ENCODE data around the gene TTLL9. TPM values are rescaled to one million over a fixed set of nuclear protein-coding genes. Genes with fewer than 3 reads are reported as not detected.

The TTLL9 gene
- total and polyA plus RNA-seq, 2 of the 13 experiments (the other 11 are each of a cell fraction or from before 2014, with no cell fraction given), result not detected

DNA sequence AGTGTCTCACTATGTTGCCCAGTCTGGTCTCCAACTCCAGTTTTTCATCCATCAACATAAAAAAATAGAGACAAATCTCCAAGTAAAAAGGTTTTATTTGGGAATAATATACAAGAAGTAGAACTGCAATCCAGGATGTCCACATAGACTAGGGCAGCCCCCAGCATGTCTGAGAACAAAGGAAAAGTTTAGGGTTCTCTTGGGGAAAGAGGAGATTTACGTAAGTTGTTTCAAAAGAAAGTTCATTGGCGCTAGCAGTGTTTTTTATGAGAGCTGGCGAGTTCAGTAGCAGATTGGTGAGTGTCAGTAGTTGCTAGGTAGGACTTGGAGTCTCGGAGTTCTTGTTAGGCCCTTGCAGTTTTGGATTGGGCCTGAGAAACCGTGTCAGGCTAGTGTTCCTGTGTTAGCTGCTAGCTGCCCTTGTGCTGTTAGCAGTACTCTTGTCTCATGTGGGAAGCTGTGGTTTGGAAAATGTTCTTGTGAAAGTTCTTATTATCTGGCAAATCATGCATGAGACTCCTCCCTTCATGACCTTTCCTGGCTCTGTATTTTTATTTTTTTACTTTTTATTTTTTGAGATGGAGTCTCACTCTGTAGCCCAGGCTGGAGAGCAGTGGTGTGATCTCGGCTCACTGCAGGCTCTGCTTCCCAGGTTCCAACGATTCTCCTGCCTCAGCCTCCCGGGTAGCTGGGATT, 24.7 kb downstream of the TTLL9 start (continued):
- TF ChIP-seq, protein P1, sequence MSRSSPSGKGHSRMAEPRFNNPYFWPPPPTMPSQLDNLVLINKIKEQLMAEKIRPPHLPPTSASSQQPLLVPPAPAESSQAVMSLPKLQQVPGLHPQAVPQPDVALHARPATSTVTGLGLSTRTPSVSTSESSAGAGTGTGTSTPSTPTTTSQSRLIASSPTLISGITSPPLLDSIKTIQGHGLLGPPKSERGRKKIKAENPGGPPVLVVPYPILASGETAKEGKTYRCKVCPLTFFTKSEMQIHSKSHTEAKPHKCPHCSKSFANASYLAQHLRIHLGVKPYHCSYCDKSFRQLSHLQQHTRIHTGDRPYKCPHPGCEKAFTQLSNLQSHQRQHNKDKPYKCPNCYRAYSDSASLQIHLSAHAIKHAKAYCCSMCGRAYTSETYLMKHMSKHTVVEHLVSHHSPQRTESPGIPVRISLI (CRISPR knock-in tag; IDR thresholded peaks at IDR 0.05; ENCODE audit: borderline replicate concordance), result peak; percentile 68; the same call in 1 of the 2 replicates
- TF ChIP-seq CREB1 (IDR thresholded peaks at IDR 0.05) (peak; percentile 84), CREB1 (CRISPR knock-in tag; IDR thresholded peaks at IDR 0.05) (peak; percentile 91), NFKB2 (CRISPR knock-in tag; IDR thresholded peaks at IDR 0.05; ENCODE audit: borderline replicate concordance) (0 out of 2 replicates have a peak, but pooled peaks have one; percentile 9), ELF3 (CRISPR knock-in tag; IDR thresholded peaks at IDR 0.05) (0 out of 2 replicates have a peak, but pooled peaks have one; percentile 13), ZFY (CRISPR knock-in tag; IDR thresholded peaks at IDR 0.05) (peak; percentile 55; the same call in 1 of the 2 replicates), JARID2 (CRISPR knock-in tag; IDR thresholded peaks at IDR 0.05; ENCODE audit: insufficient replicate concordance) (peak; percentile 68), JDP2 (CRISPR knock-in tag; IDR thresholded peaks at IDR 0.05; ENCODE audit: borderline replicate concordance) (no peak)

DNA sequence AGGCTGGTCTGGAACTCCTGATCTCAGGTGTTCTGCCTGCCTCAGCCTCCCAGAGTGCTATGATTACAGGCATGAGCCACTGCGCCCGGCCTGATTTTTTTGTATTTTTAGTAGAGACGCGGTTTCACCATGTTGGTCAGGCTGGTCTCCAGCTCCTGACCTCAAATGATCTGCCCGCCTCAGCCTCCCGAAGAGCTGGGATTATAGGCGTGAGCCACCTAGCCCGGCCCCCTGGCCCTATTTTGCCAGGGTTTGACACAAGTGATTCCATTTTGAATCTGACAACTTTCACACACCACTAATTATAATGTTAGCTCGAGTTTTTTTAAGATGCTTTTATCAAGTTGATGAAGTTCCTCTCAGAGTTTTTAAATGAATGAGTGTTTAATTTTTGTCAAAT, 25.6 kb downstream of the TTLL9 start:
- Histone ChIP-seq H3K27me3 (ENCODE audit: control insufficient read depth in 1 of 2, insufficient read depth in 2 of 2, low read length in 2 of 2) (peaks cover 4 to 18% of the 10 kb centered on the region in 2 experiments; a peak in 4 of 5 replicates), H3K9me3 (ENCODE audit: low read length) (no peaks in the 10 kb centered on the region), H3K9ac (ENCODE audit: insufficient read depth, low read depth, low read length) (no peak overlapping the region), H2AFZ (ENCODE audit: low read length) (no peak overlapping the region), H3K36me3 (replicated peaks in 1 of 2; ENCODE audit: control insufficient read depth in 1 of 2, insufficient read depth in 2 of 2, low read length in 2 of 2) (no peaks in the 10 kb centered on the region), H3K4me3 (replicated peaks in 1 of 3; ENCODE audit: insufficient read depth in 1 of 3, low read depth in 2 of 3, low read length in 3 of 3) (no peak overlapping the region), H3K4me1 (ENCODE audit: insufficient read depth, low read length) (no peaks in the 10 kb centered on the region), H4K20me1 (ENCODE audit: insufficient read depth, low read length) (no peaks in the 10 kb centered on the region), H3K27ac (ENCODE audit: extremely low read length, insufficient read depth, low read length) (no peak overlapping the region), H3K4me2 (ENCODE audit: low read depth, low read length) (no peak overlapping the region), H3K79me2 (ENCODE audit: insufficient read depth, low read length) (no peaks in the 10 kb centered on the region)
- intact Hi-C loops (cut with micrococcal nuclease; ENCODE audit: unreplicated experiment) (no loop called here), in situ Hi-C loops (cut with HindIII; ENCODE audit: extremely low pct_ligation_motif_present, low pct_unique_long_range_greater_than_20kb) (no loop called here)
- ChIA-PET POLR2A (no interaction called here), CTCF (ENCODE audit: low intra/inter-chr PET ratio, low total read pairs) (no interaction called here)
- no TSS peak for BruUV-seq (replicated peaks)
- TF ChIP-seq, protein P2, sequence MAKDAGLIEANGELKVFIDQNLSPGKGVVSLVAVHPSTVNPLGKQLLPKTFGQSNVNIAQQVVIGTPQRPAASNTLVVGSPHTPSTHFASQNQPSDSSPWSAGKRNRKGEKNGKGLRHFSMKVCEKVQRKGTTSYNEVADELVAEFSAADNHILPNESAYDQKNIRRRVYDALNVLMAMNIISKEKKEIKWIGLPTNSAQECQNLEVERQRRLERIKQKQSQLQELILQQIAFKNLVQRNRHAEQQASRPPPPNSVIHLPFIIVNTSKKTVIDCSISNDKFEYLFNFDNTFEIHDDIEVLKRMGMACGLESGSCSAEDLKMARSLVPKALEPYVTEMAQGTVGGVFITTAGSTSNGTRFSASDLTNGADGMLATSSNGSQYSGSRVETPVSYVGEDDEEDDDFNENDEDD (CRISPR knock-in tag; IDR thresholded peaks at IDR 0.05; ENCODE audit: borderline replicate concordance), result no peak
- ATAC-seq (no peak), FAIRE-seq (no peak), DNase-seq (ENCODE audit: low spot score) (no peak)
- WGBS (ENCODE audit: low lambda C conversion rate), result 72% methylated on average over 9 of the region's 9 CpGs

Data from HepG2 (cell line).